ENCODE measurements around the gene IL23R. TPM values are rescaled to one million over a fixed set of nuclear protein-coding genes. Genes with fewer than 3 reads are reported as not detected.

Gene IL23R
- polyA plus RNA-seq, 4 donors: 0.08 to 0.09 TPM; not detected in 2

DNA sequence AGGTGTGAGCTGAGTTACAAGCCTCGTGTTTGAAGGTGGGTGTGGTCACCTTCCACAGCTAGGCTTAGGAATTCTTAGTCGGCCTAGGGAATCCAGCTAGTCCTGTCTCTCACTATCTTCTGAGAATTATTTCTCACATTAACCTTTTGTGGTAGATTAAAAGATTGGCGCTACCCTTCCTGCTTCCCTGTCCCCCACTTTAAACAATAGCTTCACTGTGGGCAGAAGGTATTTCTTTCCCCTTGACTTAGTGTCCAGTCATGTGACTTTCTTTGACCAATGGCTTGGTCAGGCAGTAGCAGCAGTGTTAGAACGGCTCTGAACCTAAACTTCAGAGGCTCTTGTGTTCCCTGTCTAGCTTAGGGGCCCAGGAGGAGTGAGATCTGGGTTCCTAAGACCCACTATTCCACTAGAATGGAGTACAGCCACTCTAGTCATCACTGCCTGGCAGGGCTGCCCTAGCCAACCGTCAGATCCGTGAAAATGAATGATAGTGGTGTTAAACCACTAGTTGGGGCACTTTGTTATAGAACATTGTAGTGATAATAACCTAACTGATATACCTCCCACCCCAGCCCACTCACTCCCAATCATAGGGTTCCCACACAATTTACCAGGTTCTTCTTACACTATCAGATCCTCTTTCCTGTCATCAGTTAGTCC lies 17.6 kb upstream of the IL23R start:
- no peak for DNase-seq (ENCODE audit: low read depth in 4 of 4, low spot score in 2 of 4)

DNA sequence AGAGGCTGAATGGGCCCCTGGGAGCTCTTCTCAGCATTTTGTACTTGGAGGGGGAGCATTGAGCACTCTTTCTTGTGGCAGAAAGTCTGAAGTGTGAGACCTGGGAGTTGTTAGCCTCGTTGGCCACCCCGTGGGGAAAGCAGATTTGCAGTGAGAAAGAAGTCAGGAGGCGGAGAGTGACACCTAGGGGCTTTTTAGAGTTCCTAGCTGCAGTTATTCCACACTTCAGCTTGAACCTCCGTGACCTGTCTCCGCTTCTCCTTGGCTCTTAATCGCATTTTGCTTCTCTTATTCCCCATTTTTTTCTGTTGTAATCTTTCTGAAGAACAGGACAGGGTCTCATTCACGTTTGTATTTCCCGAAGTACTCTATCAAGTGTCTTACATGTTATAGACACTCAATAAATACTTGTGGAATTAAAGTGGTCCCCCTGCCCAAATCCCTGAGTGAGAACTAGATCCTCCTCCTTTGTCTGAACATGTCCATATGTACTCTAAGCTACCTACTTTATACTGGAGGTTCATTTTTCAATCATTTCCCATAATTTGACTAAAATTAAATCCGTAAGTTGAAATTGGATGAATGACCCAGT lies 17.0 kb upstream of the IL23R start:
- DNase-seq (ENCODE audit: low read depth in 4 of 4, low spot score in 2 of 4): peak in 2 of 4 donors; percentile 52 to 62

GRCh38 chr1:67150931-67151330 lies 15.3 kb upstream of the IL23R start:
- no peak for DNase-seq (ENCODE audit: low read depth in 4 of 4, low spot score in 2 of 4)

DNA sequence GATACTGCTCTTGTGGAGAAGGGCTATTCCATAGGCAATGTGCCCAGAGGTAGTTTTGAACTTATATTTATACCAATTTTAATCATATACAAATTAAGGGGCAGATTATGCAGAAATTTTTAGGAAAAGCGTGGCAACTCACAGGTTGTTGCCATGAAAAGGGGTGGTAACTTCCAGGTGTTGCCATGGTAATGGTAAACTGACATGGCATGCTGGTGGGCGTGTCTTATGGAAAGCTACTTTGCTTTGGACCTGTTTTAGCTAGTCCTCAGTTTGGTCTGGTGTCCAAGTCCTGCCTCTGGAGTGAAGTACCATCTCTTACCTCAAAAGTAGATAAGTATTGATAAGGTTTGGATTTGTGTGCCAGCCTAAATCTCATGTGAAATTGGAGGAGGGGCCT lies 7.9 kb upstream of the IL23R start:
- DNase-seq (ENCODE audit: low read depth in 4 of 4, low spot score in 2 of 4): no peak

DNA sequence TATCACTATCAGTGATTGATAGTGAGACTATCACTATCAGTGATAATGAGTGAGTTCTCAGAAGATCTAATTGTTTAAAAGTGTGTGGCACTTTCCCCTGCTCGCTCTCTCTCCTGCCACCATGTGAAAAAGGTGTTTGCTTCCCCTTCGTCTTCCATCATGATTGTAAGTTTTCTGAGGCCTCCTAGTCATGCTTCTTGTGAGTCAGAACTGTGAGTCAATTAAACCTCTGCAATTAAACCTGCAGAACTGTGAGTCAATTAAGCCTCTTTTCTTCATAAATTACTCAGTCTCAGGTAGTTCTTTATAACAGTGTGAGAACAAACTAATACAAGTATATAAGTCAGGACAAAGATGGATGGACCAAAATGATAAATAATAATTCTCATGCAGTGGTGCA lies 7.0 kb upstream of the IL23R start:
- no peak for DNase-seq (ENCODE audit: low read depth in 4 of 4, low spot score in 2 of 4)

- DNase-seq (ENCODE audit: low read depth in 4 of 4, low spot score in 2 of 4): no peak
These were observed 3.3 kb upstream of the IL23R start for GRCh38 chr1:67162954-67163353.

- no peak for DNase-seq (ENCODE audit: low read depth in 4 of 4, low spot score in 2 of 4)
These were observed 699 bp upstream of the IL23R start for GRCh38 chr1:67165468-67166041.

GRCh38 chr1:67169496-67169895 lies 3.2 kb downstream of the IL23R start:
- DNase-seq (ENCODE audit: low read depth in 4 of 4, low spot score in 2 of 4): no peak

DNA sequence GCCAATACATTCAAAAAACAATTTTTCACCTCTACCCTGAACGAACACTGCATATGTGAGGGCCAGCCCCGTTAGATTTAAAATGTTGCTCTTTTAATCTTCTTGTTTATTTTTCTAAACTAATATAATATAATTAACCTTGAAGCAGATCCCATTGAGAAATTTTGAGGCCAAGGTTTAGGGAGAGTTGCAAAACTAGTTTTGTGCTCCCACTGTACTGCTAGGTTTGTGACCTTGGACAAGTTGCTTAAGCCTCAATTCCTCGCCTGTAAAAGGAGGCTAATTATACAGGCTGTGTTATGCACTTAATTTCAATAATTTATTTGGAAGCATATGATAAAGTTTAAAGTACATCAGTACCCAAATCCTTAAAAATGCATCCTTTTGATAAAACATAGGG lies 3.7 kb downstream of the IL23R start:
- no peak for DNase-seq (ENCODE audit: low read depth in 4 of 4, low spot score in 2 of 4)

DNA sequence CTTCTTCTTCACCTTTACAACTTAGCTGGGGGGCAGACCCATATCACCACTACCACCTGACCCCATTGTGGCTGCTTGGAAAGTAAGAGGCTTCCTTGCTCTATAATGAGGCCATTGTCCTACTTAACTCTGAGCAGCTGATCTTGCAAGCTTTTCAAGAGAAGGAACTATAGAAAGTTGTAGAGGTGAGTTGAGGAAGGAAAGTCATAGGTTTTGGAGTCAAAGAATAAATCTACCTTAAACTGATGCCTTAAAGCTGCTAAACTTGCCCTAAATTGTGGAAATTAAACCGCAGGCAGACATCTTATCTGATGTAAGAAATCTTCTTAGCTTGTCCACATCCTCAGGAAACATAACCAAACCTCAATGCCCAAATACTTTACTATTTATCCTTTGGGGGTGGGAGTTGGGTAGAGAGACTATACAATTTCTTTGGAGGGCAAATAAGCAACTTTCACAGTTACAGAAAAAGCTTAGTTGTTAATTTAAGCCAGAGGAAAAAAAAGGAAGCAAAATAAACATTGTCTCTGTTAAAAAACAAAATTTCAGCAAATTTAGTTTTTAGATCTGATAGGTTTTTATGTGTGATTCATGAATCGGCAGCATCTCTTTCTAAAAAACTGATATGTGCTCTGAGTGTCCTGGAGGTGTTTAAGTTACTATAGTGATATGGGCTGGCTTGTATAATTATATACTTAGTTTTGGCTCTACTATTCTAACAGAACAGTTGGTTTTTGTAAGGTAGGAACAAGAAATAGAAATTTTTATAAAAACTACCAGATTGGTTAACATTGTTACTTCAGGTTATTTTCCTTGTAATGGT lies 4.7 kb downstream of the IL23R start:
- DNase-seq (ENCODE audit: low read depth in 4 of 4, low spot score in 2 of 4): no peak

GRCh38 chr1:67171574-67171955 lies 5.3 kb downstream of the IL23R start:
- no peak for DNase-seq (ENCODE audit: low read depth in 4 of 4, low spot score in 2 of 4)

- DNase-seq (ENCODE audit: low read depth in 4 of 4, low spot score in 2 of 4): no peak
These were observed 5.7 kb downstream of the IL23R start for GRCh38 chr1:67171978-67172377.

DNA sequence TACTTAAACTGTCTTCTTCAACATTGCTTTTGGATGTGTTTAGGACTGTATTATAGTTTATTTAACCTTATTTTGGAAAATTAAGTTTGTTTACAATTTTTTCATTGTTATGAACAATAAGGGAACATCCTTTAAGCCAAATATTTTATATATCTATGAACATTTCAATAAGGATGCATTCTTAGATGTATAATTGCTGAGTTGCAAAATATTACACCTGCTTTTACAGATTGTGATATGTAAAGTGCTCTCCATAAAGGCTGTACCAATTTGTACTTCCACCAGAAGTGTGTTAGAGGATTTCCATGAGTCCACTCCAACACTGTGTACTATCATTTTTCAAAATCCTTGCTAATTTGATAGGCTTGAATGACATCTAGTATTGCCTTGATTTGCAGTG lies 7.7 kb downstream of the IL23R start:
- DNase-seq (ENCODE audit: low read depth in 4 of 4, low spot score in 2 of 4): no peak

GRCh38 chr1:67174716-67175284 lies 8.5 kb downstream of the IL23R start:
- DNase-seq (ENCODE audit: low read depth in 4 of 4, low spot score in 2 of 4): no peak

DNA sequence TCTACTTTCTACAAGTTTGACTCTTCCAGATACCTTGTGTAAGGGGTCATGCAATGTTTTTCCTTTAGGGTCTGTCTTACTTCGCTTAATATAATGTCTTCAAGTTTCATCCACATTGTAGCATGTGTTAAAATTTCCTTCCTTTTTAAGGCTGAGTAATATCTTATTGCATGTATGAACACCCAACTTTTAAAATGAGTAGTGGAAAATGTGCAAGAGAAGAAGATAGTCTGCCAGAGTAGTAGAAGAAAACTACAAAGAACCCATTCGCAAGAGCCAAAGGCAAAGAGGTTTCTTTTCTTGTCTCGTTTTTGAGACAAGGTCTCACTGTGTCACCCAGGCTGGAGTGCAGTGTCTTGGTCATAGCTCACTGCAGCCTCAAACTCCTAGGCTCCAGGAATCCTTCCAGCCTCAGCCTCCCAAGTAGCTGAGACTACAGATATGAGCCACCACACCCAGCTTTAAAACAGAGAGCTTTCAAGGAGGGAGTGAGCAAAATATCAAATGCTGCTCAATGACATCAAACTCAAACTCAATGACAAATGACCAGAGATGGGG lies 9.4 kb downstream of the IL23R start:
- no peak for DNase-seq (ENCODE audit: low read depth in 4 of 4, low spot score in 2 of 4)

- DNase-seq (ENCODE audit: low read depth in 4 of 4, low spot score in 2 of 4): no peak
These were observed 18.7 kb downstream of the IL23R start for GRCh38 chr1:67184838-67185421.

- no peak for DNase-seq (ENCODE audit: low read depth in 4 of 4, low spot score in 2 of 4)
These were observed 21.9 kb downstream of the IL23R start for GRCh38 chr1:67188137-67188536.

GRCh38 chr1:67189953-67190352 lies 23.7 kb downstream of the IL23R start:
- no peak for DNase-seq (ENCODE audit: low read depth in 4 of 4, low spot score in 2 of 4)

GRCh38 chr1:67190410-67190809 lies 24.2 kb downstream of the IL23R start:
- no peak for DNase-seq (ENCODE audit: low read depth in 4 of 4, low spot score in 2 of 4)

GRCh38 chr1:67190942-67191341 lies 24.7 kb downstream of the IL23R start:
- DNase-seq (ENCODE audit: low read depth in 4 of 4, low spot score in 2 of 4): no peak

Data from left renal cortex interstitium (tissue), 4 donors.